Breast epithelium (tissue), 3 donors: ENCODE measurements around the gene TANK.

ENCODE experiments used
- POLR2A ChIP-seq: fragments of 450-650 bp; IDR thresholded peaks from one replicate; pipeline ENCODE4 v1.6.1; 2016; ENCODE audit warnings: antibody characterized with exemption, mild to moderate bottlenecking, moderate library complexity
- POLR2AphosphoS5 ChIP-seq, 3 donors: sonication (generic); formaldehyde crosslinking; IDR thresholded peaks; one replicate each; pipeline ENCODE4 v1.6.1; 2017; ENCODE audit warnings: antibody characterized with exemption in 3 of 3
- TF ChIP-seq, protein P1 (sequence below), 3 donors: fragments of 450-650 bp; IDR thresholded peaks; one replicate each; pipeline ENCODE4 v1.5.1; 2016 to 2017; ENCODE audit warnings: antibody characterized with exemption in 3 of 3, mild to moderate bottlenecking in 3 of 3, moderate library complexity in 3 of 3

DNA sequence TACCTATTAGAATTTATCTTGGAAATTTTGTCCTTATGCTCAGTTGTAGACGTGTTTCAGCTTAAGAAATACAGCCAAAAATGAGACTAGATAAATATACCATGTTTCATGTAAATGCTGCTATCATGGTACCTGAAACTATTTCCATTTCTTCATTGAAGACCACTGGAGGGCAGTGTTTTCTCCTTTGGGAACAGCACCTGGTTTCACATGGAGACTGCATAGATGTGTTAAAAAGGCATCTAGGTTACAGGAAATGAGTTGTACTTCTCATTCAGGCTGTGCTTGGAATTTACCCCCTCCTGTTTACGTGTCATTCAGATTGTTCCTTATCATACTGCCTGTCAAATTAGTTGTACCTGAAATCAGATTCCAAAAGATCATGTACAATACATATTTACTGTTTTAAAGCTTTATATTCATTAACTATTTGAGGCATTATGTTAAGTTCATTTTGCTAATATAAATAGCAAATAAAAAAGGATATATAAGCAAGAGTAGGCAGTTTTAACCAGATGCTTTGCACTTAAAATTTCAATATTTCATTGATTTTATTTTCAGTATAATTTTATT is 90.7 kb downstream of the TANK start:
- TF ChIP-seq, protein P1, sequence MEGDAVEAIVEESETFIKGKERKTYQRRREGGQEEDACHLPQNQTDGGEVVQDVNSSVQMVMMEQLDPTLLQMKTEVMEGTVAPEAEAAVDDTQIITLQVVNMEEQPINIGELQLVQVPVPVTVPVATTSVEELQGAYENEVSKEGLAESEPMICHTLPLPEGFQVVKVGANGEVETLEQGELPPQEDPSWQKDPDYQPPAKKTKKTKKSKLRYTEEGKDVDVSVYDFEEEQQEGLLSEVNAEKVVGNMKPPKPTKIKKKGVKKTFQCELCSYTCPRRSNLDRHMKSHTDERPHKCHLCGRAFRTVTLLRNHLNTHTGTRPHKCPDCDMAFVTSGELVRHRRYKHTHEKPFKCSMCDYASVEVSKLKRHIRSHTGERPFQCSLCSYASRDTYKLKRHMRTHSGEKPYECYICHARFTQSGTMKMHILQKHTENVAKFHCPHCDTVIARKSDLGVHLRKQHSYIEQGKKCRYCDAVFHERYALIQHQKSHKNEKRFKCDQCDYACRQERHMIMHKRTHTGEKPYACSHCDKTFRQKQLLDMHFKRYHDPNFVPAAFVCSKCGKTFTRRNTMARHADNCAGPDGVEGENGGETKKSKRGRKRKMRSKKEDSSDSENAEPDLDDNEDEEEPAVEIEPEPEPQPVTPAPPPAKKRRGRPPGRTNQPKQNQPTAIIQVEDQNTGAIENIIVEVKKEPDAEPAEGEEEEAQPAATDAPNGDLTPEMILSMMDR (IDR thresholded peaks at IDR 0.05) = no peak
- TF ChIP-seq POLR2A = no peak
- TF ChIP-seq POLR2AphosphoS5 (IDR thresholded peaks at IDR 0.05) = no peak
